Gastroesophageal sphincter (tissue), 4 donors: ENCODE data around the gene DALRD3. TPM values are rescaled to one million over a fixed set of nuclear protein-coding genes. Genes with fewer than 3 reads are reported as not detected.

ENCODE experiments used
- ATAC-seq: fragments of 150-250 bp; one replicate; pipeline ENCODE4 v1.9.1; 2016; ENCODE audit warnings: mild to moderate bottlenecking, moderate library complexity
- H3K27ac ChIP-seq, 4 donors: fragments of 200-600 bp; sonication (generic) in 3 of 4; 1 replicate in 3 of 4; 2 replicates in 1 of 4; pipeline ENCODE4 v1.5.1; 2016 to 2019
- H3K27me3 ChIP-seq: fragments of 200-600 bp; sonication (generic); one replicate; pipeline ENCODE4 v1.5.1; 2019
- H3K36me3 ChIP-seq, 2 donors: fragments of 200-600 bp; sonication (generic); one replicate each; pipeline ENCODE4 v1.5.1; 2019; ENCODE audit warnings: control low read depth in 1 of 2
- H3K4me1 ChIP-seq, 3 donors: fragments of 200-600 bp; sonication (generic); 1 replicate in 2 of 3; 2 replicates in 1 of 3; pipeline ENCODE4 v1.5.1; 2016 to 2019; ENCODE audit warnings: control low read depth in 2 of 3
- H3K4me3 ChIP-seq, 2 donors: fragments of 200-600 bp; sonication (generic); one replicate each; pipeline ENCODE4 v1.5.1; 2019; ENCODE audit warnings: mild to moderate bottlenecking in 1 of 2, moderate library complexity in 1 of 2
- H3K9me3 ChIP-seq, 3 donors: fragments of 200-600 bp; sonication (generic); one replicate each; pipeline ENCODE4 v1.5.1; 2017 to 2019; ENCODE audit warnings: control low read depth in 2 of 3
- EP300 ChIP-seq: sonication (generic); formaldehyde crosslinking; IDR thresholded peaks from one replicate; pipeline ENCODE4 v1.6.1; 2017; ENCODE audit warnings: antibody characterized with exemption, mild to moderate bottlenecking
- POLR2A ChIP-seq, 2 donors: fragments of 450-650 bp; IDR thresholded peaks; one replicate each; pipeline ENCODE4 v1.6.1; 2017; ENCODE audit warnings: antibody characterized with exemption in 2 of 2, mild to moderate bottlenecking in 2 of 2, moderate library complexity in 1 of 2
- POLR2AphosphoS5 ChIP-seq: sonication (generic); formaldehyde crosslinking; IDR thresholded peaks from one replicate; pipeline ENCODE4 v1.6.1; 2017; ENCODE audit warnings: antibody characterized with exemption
- WGBS, 2 donors: methylation state at CpG; one replicate each; pipeline ENCODE4 v1.1.5; 2018; ENCODE audit warnings: low coverage in 1 of 2; 5-methylcytosine and 5-hydroxymethylcytosine counted together
- total RNA-seq, 4 donors: library from RNA; depleted of rRNA; stranded (reverse); fragments of >200 nt; gene quantifications; one replicate each; pipeline ENCODE4 v1.1.0, GENCODE V29; 2016
- TF ChIP-seq, protein P1 (sequence below), 4 experiments: fragments of 200-600 bp in 2 of 4; fragments of 450-650 bp in 2 of 4; sonication (generic) in 1 of 4; IDR thresholded peaks; one replicate each; pipeline ENCODE4 v1.5.1; 2017 to 2019; ENCODE audit warnings: antibody characterized with exemption in 4 of 4, mild to moderate bottlenecking in 2 of 4, moderate library complexity in 2 of 4

Gene DALRD3
- total RNA-seq, 4 donors from 2014 or later = 11.8 to 29.0 (median 24.6) TPM

DNA sequence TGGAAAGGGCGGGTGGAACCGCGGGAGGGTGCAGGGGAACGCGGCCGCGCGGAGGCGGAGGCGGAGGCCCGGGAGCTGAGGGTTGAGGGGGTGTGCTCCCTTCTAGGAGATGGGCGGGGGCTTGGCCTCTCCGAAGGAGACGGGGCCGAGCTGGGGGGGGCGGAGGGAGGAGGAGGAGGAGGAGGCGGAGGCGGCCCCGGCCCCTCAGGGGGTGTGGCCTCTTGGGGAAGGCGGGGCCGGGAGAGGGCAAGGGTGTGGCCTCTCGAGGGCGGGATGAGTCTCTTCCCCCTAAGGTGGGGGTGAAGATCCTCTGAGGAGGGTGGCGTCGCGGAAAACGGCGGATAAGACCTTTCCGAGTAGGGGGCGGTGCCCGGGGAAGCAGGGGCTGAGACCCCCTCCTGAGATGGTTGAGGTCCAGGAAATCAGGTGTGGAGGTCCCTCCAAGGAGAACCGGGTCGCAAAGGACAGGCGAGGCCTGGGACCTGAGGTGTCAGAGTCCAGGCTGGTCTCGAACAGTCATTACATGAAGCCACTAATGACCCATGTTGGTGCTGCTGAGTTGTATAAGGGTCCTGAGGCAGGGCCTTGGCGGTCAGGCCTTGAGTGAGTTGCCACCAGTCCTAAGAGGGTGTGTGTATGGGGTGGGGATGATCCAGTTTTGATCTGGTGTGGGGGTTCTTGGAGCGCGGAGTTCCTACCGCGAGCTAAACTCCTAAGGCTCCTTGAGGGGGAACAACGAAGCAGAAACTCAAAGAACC is 10.4 kb downstream of the DALRD3 start:
- WGBS, 2 donors = 0 to 8% methylated on average over 2 to 5 of the region's 41 CpGs
- H3K27ac ChIP-seq = peak overlapping the region; percentile 84 to 98 (median 91)
- TF ChIP-seq POLR2AphosphoS5 (no peak), POLR2A (IDR thresholded peaks at IDR 0.05) (no peak), EP300 (no peak)
- TF ChIP-seq, protein P1, sequence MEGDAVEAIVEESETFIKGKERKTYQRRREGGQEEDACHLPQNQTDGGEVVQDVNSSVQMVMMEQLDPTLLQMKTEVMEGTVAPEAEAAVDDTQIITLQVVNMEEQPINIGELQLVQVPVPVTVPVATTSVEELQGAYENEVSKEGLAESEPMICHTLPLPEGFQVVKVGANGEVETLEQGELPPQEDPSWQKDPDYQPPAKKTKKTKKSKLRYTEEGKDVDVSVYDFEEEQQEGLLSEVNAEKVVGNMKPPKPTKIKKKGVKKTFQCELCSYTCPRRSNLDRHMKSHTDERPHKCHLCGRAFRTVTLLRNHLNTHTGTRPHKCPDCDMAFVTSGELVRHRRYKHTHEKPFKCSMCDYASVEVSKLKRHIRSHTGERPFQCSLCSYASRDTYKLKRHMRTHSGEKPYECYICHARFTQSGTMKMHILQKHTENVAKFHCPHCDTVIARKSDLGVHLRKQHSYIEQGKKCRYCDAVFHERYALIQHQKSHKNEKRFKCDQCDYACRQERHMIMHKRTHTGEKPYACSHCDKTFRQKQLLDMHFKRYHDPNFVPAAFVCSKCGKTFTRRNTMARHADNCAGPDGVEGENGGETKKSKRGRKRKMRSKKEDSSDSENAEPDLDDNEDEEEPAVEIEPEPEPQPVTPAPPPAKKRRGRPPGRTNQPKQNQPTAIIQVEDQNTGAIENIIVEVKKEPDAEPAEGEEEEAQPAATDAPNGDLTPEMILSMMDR (IDR thresholded peaks at IDR 0.05) = peak in 1 of 4 experiments; percentile 12
- H3K36me3 ChIP-seq = peaks cover 0 to 36% of the 10 kb centered on the region in 2 donors
- peak; percentile 80 for ATAC-seq
- H3K4me1 ChIP-seq = peaks cover 0 to 66% (median 9%) of the 10 kb centered on the region in 3 donors
- no peaks in the 10 kb centered on the region for H3K9me3 ChIP-seq
- peak overlapping the region; percentile 56 to 90 for H3K4me3 ChIP-seq
- no peaks in the 10 kb centered on the region for H3K27me3 ChIP-seq

DNA sequence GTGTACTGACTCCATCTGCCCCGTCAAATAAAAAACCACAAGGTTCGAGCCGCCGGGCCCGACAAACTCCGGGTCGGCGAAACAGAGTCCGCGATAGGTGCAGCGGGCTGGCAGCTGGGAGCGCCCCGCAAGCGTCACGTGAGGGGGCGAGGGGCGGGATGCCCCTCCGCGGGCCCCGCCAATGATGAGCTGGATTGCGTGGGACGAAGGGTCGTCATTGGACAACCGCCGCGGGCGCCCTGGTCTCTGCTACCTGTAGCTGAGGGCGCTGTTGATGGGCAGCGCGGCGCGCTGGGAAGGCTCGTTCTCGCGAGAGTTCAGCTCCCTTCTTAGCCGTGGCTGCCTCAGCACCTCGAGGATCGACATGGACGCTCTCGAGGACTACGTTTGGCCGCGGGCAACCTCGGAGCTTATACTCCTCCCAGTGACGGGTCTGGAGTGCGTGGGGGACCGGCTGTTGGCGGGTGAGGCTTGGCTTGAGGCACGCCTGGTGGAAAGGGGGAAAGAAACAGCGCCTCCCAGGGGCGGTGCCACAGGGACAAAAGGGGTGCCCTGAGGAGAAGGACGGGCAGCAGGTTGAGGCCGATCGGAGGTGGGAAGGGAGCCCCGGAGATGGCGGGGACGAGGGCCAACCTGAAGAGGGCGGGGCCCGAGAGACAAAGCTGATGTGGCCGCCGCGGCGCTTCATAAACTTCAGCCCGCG is 11.2 kb downstream of the DALRD3 start, which contains the start of gene WDR6:
WDR6 (plus strand) TSS at position 324 of the 703 bp plus-strand sequence; CDS start at position 365, 41 bp downstream.
- ATAC-seq = peak; percentile 96
- Histone ChIP-seq H3K27ac (peak within 1 kb of the TSS; percentile 84 to 98 (median 91)), H3K4me1 (peaks cover 0 to 59% (median 9%) of the 10 kb centered on the region in 3 donors), H3K27me3 (no peaks in the 10 kb centered on the region), H3K9me3 (no peaks in the 10 kb centered on the region), H3K4me3 (peak within 1 kb of the TSS; percentile 56 to 90), H3K36me3 (peaks cover 0 to 35% of the 10 kb centered on the region in 2 donors)
- TF ChIP-seq POLR2AphosphoS5 (peak; percentile 88), POLR2A (IDR thresholded peaks at IDR 0.05) (peak; percentile 70 to 73), EP300 (no peak)
- TF ChIP-seq, protein P1 (IDR thresholded peaks at IDR 0.05) = peak in 3 of 4 experiments; percentile 41 to 66 (median 49)
- 0% methylated on average over 2 to 5 of the region's 65 CpGs for WGBS, 2 donors

GRCh38 chr3:49006408-49007067 is 11.8 kb downstream of the DALRD3 start:
- peak; percentile 1 for ATAC-seq
- Histone ChIP-seq H3K4me1 (peaks cover 0 to 52% (median 9%) of the 10 kb centered on the region in 3 donors), H3K36me3 (peaks cover 0 to 35% of the 10 kb centered on the region in 2 donors), H3K27ac (peak overlapping the region; percentile 84 to 98 (median 91)), H3K4me3 (peak overlapping the region; percentile 56 to 90), H3K9me3 (no peaks in the 10 kb centered on the region), H3K27me3 (no peaks in the 10 kb centered on the region)
- TF ChIP-seq POLR2A (IDR thresholded peaks at IDR 0.05) (no peak), POLR2AphosphoS5 (peak; percentile 3), EP300 (no peak)
- 0% methylated on average over 2 of the region's 32 CpGs; no CpG with 5 or more reads in 1 of the 2 donors for WGBS, 2 donors

- no peaks in the 10 kb centered on the region for H3K9me3 ChIP-seq
- peaks cover 0 to 31% of the 10 kb centered on the region in 2 donors for H3K36me3 ChIP-seq
- 100% methylated on average over 1 of the region's 5 CpGs; no CpG with 5 or more reads in 1 of the 2 donors for WGBS, 2 donors
- no peaks in the 10 kb centered on the region for H3K27me3 ChIP-seq
- TF ChIP-seq POLR2A (IDR thresholded peaks at IDR 0.05) (no peak), POLR2AphosphoS5 (no peak)
- TF ChIP-seq, protein P1 (IDR thresholded peaks at IDR 0.05) = no peak
- peaks cover 0 to 47% (median 9%) of the 10 kb centered on the region in 3 donors for H3K4me1 ChIP-seq
- H3K27ac ChIP-seq = peak overlapping the region in 3 of 4 donors; percentile 85 to 98 (median 97)
- H3K4me3 ChIP-seq = peak overlapping the region in 1 of 2 donors; percentile 90
- ATAC-seq = no peak
Measured at GRCh38 chr3:49005998-49006397, 12.4 kb downstream of the DALRD3 start.

GRCh38 chr3:49005303-49005680 is 13.1 kb downstream of the DALRD3 start:
- no peak overlapping the region for H3K27ac ChIP-seq
- 100% methylated on average over 2 of the region's 3 CpGs; no CpG with 5 or more reads in 1 of the 2 donors for WGBS, 2 donors
- H3K4me1 ChIP-seq = peaks cover 0 to 41% (median 9%) of the 10 kb centered on the region in 3 donors
- H3K36me3 ChIP-seq = peaks cover 0 to 30% of the 10 kb centered on the region in 2 donors
- no peak for ATAC-seq
- TF ChIP-seq, protein P1 (IDR thresholded peaks at IDR 0.05) = no peak
- TF ChIP-seq POLR2AphosphoS5 = no peak
- TF ChIP-seq POLR2A (IDR thresholded peaks at IDR 0.05) = no peak
- TF ChIP-seq EP300 = no peak
- no peaks in the 10 kb centered on the region for H3K27me3 ChIP-seq
- H3K4me3 ChIP-seq = no peak overlapping the region
- no peaks in the 10 kb centered on the region for H3K9me3 ChIP-seq
